ENCODE measurements around the gene SREBF1. TPM values are rescaled to one million over a fixed set of nuclear protein-coding genes. Genes with fewer than 3 reads are reported as not detected.

Gene SREBF1
- total and polyA plus RNA-seq, 10 of the 15 experiments (the other 5 are each of a cell fraction or from before 2014, with no cell fraction given), result 1.4 to 84.6 (median 20.4) TPM

DNA sequence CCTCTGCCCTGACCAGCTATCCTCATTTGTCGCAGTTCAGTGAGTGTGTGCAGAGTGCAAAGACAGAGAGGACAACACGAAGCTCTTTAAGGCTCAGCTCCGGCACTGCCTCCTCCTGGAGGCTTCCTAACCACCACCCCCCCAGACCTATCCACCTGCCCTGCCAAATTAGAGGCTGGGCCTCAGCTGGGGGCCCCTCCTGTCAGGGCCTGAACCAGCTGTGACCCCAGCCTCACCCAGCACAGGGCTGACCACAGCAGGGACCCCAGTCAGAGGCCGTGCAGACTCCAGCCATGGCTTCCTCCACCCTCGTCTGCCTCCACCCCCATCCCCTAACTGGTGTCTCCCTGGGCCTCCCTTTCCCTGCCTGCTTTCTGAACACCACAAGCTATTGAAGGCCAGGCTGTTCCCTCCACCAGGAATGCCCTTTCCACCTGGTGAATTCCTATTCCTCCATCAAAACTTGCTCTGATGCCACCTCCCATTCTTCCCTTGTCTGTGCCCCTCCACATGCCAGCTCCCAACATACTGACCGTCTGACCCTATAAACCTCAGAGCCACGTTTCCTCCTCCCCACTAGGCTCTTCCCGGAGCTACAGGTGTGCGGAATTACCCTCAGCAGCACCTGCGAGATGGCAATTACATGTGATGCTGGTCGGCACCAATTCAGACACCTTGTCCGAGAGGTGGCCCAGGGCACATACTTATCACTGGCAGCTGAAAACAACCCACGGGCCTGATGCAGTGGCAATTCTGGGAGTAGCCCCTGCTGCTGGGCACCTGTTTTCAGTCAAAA lies 8.8 kb downstream of the SREBF1 start:
- Histone ChIP-seq H3K4me2 (ENCODE audit: control insufficient read depth, insufficient read depth) (no peak overlapping the region), H3K4me1 (ENCODE audit: control insufficient read depth, insufficient read depth, low read length) (peaks cover 25% of the 10 kb centered on the region), H3K36me3 (ENCODE audit: control insufficient read depth in 2 of 2, insufficient read depth in 2 of 2, low read length in 1 of 2) (no peaks in the 10 kb centered on the region), H3K27ac (ENCODE audit: control insufficient read depth, insufficient read depth) (no peak overlapping the region), H2AFZ (ENCODE audit: control insufficient read depth, low read depth, low read length) (no peak overlapping the region), H3K9ac (ENCODE audit: control insufficient read depth, insufficient read depth, low read length) (no peak overlapping the region), H3K4me3 (no peak overlapping the region), H3K27me3 (replicated peaks in 1 of 2; ENCODE audit: control insufficient read depth in 2 of 2, insufficient read depth in 2 of 2, low read length in 1 of 2) (no peaks in the 10 kb centered on the region), H4K20me1 (ENCODE audit: control insufficient read depth, insufficient read depth) (no peaks in the 10 kb centered on the region), H3K9me3 (replicated peaks; ENCODE audit: control insufficient read depth, insufficient read depth, low read length) (no peaks in the 10 kb centered on the region), H3K79me2 (ENCODE audit: control insufficient read depth, insufficient read depth, low read length) (no peaks in the 10 kb centered on the region; the same call in 1 of the 2 replicates)
- CTCF ChIA-PET, result interaction anchor here (0.5 to 1.4 kb wide), 2 partner anchors 28 to 205 kb away, joined by 3 read pairs; no protein-coding TSS in a partner anchor
- DNase-seq (ENCODE audit: low read depth, low spot score), result no peak
- TF ChIP-seq, protein P1, sequence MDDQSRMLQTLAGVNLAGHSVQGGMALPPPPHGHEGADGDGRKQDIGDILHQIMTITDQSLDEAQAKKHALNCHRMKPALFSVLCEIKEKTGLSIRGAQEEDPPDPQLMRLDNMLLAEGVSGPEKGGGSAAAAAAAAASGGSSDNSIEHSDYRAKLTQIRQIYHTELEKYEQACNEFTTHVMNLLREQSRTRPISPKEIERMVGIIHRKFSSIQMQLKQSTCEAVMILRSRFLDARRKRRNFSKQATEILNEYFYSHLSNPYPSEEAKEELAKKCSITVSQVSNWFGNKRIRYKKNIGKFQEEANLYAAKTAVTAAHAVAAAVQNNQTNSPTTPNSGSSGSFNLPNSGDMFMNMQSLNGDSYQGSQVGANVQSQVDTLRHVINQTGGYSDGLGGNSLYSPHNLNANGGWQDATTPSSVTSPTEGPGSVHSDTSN (IDR thresholded peaks at IDR 0.05; ENCODE audit: insufficient replicate concordance, low read depth, low read length), result no peak
- POLR2A ChIA-PET, result interaction anchor here (0.5 to 10.9 kb wide), 4 partner anchors 8 to 146 kb away, joined by 3 to 163 read pairs (median 4); partner anchors contain the start of gene SREBF1
- SMC1A ChIA-PET (ENCODE audit: uncharacterized antibody, unreplicated experiment), result no interaction called here
- no peak for FAIRE-seq
- RAD21 ChIA-PET (ENCODE audit: unreplicated experiment), result interaction anchor here (1.0 to 1.7 kb wide), 2 partner anchors 8 to 10 kb away, joined by 3 to 6 read pairs; partner anchors contain the start of gene SREBF1
- ATAC-seq, result no peak
- in situ Hi-C loops (cut with MboI) (no loop called here), intact Hi-C loops (cut with micrococcal nuclease; ENCODE audit: unreplicated experiment) (no loop called here)
- WGBS (ENCODE audit: insufficient coverage, insufficient replicate concordance, low lambda C conversion rate, missing lambda C conversion rate), result 83% methylated on average over 13 of the region's 13 CpGs
- no TSS peak for BruUV-seq (replicated peaks)

All from GM12878 (cell line).